GM18520 (cell line): Measurements from ENCODE around the gene EGFR.
"Not testable (repeated sequence)": the region's sequence is repeated elsewhere in the genome, so short reads cannot be mapped to it uniquely, and the experiment has no call there.

Source experiments
- ATAC-seq: cut with Tn5 transposase; IDR thresholded peaks from one replicate; pipeline ENCODE4 v1.9.1; 2021; ENCODE audit not compliant: unreplicated experiment

EGFR gene

DNA sequence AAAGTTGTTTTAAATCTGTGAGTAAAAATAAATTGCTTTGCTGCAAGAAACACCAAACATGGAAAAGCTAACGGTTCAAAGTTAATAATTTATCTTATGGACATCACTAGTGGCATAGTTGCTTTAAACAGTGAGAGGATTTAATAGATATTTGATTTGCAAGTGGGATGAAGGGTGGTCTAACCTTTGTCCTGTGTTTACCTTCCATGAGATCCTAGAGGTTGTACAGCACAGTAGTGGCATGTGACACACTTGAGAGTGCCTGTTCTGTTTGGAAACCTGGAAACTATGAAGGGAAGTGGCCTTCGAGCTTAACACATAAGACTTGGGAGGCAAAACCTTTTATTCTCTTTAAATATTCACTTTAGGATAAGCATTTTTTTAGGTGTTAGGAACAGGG lies 16.0 kb downstream of the EGFR start:
- no peak for ATAC-seq

DNA sequence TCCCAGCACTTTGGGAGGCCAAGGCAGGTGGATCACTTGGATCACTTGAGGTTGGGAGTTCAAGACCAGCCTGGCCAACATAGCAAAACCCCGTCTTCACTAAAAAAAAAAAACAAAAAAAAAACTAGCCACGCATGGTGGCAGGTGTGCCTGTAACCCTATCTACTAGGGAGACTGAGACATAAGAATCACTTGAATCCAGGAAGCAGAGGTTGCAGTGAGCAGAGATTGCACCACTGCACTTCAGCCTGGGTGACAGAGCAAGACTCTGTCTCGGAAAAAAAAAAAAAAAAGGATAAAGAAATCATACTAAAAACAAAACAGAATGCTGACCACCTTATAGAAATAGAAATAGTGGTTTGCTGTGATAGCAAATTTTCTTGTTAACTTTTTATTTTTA lies 16.6 kb downstream of the EGFR start:
- ATAC-seq = not testable (repeated sequence)

DNA sequence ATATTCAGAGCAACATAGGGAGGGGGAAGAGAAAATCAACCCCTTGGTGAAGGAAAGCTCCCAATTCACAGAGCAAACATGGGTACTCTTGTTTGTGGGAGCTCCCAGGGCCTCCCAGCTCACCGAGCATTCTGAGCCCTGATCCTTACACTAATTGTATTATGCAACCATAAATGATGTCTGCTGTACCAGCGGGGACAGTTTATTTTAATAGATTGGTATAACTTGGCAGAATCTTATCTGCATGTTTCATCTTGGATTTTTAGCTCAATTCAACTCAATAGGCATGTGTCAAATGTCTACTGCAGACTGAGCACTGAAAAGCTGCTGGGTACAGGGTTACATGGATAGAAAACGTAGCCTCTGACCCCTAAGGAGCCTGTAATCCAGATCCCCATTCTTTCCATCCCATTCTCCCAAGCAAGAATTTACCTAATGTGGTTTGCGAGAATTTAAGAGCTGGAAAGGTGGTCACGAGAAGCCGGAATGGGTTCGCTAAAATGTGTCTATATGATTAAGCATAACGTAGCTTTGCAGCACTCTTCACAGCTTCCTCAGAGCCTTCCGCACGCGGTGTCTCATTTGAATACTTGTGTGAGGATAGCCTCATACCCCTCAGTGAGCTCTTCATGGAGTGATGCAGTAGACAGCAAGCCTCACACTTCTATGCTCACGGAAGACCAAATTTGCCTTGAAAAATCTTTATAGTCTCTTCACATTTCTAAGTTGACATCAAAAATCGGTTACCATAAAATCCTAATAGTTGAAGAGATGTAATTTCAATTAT lies 18.3 kb downstream of the EGFR start:
- ATAC-seq = no peak

DNA sequence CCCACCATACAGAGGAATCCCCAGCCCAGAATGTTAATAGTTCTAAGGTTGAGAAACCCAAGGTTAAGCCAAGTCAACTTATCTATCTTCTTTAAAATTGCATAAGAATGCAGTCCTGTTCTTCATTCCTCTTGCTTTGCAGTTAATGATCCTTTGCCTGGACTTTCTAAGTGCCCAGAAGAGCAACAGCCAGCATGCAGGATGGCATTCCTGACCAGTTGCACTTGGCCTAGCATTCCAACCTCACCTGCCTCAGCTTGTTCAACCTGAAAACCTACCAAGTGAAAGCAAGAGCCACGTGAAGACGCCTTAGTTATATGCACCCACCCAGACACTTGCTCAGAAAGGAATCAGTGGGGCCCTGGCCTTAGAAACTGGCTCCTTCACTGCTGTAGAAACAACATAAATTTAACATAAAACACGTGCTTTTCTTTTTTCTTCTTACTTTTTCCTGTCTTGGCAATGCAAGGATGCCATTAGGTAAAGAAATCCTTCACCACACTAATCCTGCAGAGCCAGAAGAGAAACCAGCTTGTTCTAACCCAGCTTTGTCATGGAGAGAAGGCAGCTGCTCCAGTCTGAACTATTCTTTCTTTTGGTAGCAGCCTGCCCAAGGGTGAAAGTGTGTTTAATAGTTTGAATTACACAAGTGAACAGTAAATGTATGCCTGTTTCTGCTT lies 25.0 kb downstream of the EGFR start:
- ATAC-seq = no peak

DNA sequence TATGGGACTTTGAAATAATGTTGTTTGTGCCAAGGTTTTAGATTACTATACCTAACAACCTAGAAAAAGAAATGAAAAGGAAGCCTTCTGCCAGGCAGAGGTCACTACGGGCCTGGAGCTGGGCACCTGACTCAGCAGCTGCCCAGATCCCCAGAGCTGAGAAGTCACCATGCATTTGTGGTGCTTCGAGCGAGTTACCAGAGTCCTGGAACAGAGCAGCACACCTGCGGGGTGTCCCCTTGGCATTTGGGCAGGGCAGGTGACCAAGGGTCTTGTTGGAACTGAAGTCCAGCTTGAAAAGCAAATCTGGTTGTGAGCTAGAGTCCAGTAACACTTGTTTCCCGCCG lies 25.5 kb downstream of the EGFR start:
- ATAC-seq = no peak

DNA sequence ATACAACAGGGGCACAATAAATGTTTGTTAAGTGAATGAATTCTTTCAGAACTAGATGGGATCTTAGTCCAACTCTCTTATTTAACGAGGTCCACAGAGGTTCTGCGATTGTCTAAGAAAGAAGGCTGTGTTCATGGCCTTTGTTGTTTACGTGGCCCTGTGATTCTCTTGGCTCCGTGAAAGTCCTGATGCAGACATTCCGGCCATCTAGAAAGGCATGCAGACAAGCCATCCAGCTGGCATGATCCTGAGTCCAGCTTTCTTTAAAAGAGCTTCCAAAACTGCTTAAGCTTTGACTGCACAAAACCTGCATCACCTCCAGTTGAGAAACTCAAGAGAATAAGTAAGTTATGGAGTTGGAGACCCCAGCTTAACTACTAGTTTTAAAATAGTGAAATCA lies 26.0 kb downstream of the EGFR start:
- no peak for ATAC-seq

DNA sequence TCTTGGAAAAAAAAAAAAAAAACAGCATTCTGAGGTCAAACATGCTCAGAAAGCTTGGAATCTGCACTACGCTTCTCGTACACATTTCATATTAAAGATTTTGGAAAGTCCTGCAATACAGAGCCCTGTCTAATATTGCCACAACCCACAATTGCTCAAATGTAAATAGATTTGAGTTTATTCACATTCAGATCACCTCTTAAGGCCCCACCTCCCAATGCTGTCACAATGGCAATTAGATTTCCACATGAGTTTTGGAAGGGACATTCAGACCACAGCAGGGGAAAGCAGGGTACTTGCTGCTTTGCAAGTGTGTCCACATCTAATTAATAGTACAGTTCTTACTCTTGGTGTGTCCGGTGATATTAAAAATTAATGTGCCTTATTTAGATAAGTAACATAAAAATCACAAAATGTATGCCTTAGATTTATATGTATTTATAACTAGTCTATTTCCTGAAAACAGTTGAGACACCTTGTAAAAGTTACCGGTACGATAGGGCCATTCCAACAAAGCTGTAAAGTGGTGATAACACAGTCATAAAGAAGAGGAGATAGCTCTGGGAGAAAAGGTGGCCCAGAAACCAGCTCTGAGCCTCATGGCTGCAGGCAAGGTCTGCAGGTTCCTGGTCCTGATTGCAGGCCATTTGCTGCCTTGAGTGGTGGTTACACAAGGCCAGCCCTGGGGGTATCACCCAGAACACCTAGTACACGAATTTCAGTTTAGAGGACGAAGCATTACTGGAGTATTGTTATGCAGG lies 27.9 kb downstream of the EGFR start:
- no peak for ATAC-seq

DNA sequence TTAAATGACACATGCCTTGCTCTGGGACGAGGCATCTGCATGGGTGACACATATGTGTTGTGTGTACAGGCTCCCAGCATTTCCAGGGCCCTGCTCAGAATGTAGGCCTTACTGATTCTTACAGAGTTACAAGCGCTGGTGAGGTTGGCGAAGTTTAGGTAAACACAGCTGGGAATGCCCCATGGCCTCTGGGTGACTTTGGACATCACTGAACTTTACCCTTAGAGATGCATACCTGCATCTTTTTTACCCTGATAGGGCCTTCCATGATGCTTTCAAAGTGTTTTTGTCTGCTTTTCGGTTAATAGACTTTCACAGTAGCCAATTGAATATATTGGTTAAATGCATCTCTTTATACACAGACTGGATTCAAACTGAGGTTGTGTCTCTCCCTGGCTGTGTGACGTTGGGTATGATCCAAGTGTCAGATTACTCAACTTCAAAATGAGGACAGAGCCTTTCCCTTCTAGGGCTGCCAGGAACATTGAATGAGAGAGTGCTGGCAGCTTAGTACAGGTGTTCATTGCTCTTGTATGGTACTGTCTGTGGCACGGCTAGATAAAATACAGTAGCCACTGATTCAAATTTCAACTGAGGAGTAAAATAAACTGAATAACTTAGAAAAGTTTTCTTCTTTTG lies 29.5 kb downstream of the EGFR start:
- ATAC-seq = no peak

DNA sequence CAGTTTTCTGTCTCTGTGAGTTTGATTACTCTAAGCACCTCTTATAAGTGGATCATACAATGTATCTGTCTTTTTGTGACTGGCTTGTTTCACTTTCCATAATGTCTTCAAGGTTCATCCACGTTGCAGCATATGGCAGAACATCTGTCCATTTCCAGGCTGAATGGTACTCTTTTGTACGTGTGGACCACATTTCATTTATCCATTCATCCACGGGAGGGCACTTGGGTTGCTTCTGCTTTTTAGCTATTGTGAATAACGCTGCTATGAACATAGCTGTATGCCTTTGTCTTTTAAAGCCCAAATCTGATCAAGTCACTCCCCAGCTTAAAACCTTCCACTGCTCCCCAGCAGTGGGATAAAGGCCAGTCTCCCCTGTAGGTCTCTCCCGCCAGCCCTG lies 31.5 kb downstream of the EGFR start:
- ATAC-seq = no peak

GRCh38 chr7:55052081-55052480 lies 33.3 kb downstream of the EGFR start:
- no peak for ATAC-seq

DNA sequence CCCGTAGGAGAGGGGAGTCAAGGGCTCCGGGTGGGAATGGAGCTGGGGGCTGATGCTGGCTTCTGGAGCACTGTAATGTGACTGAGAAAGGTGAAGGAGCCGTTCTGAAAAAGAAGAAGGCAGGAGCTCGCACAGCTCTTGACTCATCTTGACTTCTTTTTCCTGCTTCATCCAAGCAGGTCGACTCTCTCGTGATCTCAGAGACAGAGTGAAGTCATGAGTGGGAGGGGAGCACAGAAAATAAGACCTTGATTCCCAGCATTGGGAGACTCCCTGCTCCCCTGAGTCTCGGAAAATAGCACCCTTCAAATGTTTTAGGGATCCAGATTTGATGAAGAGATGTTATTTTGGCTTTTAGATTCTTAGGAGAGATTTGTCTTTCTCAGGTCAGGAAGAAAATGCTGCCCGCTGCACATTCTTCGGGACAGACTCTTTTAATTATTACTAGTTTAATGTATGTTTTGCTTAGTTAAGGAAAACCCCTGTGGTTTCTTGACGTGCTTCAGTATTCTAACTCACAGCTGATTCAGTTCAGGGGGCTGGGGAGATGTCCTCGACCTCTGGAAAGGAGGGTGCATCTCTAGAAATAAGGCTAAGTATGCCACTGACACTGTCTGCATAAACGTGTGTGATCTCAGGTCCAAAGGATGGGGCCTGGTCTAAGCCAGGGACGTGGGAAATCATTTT lies 34.1 kb downstream of the EGFR start:
- no peak for ATAC-seq

- no peak for ATAC-seq
Measured at GRCh38 chr7:55053651-55054571, 35.1 kb downstream of the EGFR start.

GRCh38 chr7:55054758-55055157 lies 35.9 kb downstream of the EGFR start:
- no peak for ATAC-seq

DNA sequence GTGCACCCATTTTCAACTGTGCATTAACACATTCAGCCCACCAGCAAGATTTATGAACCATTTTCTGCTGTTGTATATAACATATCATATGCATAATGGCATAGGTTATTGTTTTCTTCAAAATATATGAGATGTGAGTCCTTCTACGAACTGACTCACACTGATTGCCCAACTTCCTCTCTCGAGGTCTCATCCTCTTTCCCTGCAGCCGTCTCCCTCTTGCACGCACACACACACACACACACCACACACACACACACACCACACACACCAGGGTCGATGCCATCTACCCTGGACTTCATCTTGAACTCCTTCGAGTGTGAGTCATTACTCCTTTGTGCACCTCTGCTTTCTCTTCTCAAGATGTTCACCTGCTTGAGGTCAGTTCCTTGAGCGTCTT lies 36.7 kb downstream of the EGFR start:
- ATAC-seq = no peak

DNA sequence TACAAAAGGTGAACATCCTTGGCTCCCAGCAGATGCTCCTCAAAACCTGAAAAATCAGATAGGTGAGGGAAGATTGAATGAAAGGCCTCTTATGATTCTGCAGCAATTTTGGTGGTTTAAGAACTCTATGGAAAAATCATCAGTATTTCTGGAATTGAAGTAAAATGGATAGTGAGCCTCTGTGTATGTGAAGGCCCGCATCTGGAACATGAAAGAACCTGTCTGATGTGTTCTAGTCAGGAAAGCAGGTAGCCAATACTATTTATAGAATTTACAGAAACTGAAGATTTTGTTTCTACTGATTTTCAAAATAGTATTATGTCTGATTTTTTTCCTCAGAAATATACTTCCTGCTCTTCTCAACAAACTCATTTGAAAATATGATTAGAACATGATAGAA lies 37.3 kb downstream of the EGFR start:
- no peak for ATAC-seq

DNA sequence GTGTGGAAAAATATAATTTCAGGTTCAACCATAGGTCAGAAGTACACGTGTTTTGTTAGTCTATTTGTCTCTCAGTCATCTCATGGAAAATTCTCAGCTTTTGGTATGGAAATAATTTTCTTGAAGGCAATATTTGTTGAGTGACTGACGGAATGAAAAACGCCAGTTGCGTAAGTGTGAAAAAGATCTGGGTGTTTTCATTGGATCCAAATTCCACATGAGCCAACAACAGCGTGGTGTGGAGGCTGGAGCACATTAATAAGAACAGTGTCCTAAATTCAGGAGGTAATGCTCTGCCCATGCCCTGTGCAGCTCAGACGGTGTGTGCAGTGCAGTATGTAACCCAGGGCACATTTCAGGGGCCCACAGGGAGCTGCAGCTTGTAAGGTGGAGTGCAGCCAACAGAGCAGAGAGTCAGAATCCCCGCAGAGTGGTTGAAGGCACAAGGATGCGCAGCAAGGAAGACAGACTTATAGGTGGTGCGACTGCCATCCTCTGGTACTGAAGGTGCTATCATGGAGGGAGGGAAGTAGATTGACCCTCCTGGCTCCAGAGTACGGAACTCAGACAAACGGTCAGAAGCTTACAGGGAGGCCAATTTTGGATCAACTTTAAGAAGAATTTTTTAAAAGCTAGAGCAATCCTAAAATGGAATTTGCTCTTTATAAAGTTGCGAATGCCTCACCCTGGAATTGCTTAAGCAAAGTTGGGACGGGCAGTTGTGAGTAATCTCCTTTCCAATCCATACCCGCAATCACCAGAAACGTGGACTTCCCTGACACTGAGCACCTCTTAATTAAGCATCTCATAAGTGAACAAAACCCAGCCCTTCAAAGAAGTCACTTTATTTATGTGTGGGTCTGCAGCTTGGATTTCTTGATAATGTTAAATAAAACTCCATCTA lies 38.0 kb downstream of the EGFR start:
- no peak for ATAC-seq

GRCh38 chr7:55058314-55058713 lies 39.5 kb downstream of the EGFR start:
- no peak for ATAC-seq

DNA sequence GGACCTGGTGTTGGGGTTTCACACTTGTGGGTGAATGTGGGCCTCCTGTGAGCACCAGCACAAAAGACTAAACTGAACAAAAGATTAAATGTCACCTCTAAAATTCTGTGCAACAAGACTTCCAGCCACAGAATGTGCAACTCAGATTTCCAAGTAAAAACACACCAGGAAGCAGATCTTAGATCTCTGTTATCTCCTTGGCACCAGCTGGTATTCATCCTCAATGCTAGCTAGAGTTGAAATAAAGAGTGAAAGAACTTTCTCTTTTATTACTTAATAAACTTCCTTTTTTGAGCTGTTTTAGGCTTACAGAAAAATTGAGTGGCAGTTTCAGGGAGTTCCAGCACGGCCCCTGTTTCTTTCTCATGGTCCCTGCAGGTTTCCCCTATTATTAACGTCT lies 40.2 kb downstream of the EGFR start:
- ATAC-seq = no peak

DNA sequence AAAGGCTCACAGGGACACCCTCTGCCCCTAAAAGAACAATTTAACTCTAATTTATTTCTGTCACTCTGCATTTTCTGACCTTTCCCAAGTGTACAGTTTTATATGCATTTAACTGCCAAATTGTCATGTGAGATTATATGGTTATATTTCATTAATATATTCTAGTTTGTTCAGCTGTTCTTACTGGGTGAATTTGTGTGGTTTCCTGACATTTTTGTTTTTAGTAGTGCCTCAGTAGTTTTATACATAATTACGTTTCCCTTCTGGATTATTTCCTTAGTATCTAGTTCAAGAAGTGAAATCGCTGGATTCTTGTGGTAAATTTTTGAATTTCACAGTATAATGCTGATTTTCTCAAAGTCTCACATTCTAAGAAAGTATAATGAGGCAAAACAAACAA lies 41.3 kb downstream of the EGFR start:
- ATAC-seq = no peak
